HepG2 (cell line): ENCODE measurements around the gene LRR1. TPM values are rescaled to one million over a fixed set of nuclear protein-coding genes. Genes with fewer than 3 reads are reported as not detected.
A peak's percentile ranks its signal among the peaks of the same experiment; 100 is the strongest.

Experiments
- CBX2 ChIP-seq, 2 experiments: fragments of 200-600 bp in 1 of 2; sonication (generic); formaldehyde crosslinking in 1 of 2; IDR thresholded peaks; 2 replicates each; pipeline versions ENCODE4 v1.7.0 to v1.8.1; 2018 to 2022; ENCODE audit warnings: low read depth in 2 of 2, low read length in 1 of 2, mild to moderate bottlenecking in 1 of 2, missing genetic modification reagents in 1 of 2
- CHD4 ChIP-seq: fragments of 200-600 bp; sonication (generic); IDR thresholded peaks from 2 replicates; pipeline ENCODE4 v1.7.0; 2017; ENCODE audit warnings: mild to moderate bottlenecking, low read length, borderline replicate concordance
- GPN1 ChIP-seq: sonication (generic); formaldehyde crosslinking; IDR thresholded peaks from 2 replicates; pipeline ENCODE4 v1.5.1; 2020; ENCODE audit warnings: missing genetic modification reagents, borderline replicate concordance
- KDM1A ChIP-seq: IDR thresholded peaks from 2 replicates; pipeline ENCODE4 v1.6.1; 2016; ENCODE audit warnings: missing compliant biosample characterization
- MEF2D ChIP-seq: sonication (generic); formaldehyde crosslinking; IDR thresholded peaks from 2 replicates; pipeline ENCODE4 v1.5.1; 2020; ENCODE audit warnings: mild to moderate bottlenecking, missing genetic modification reagents
- MZF1 ChIP-seq: sonication (generic); formaldehyde crosslinking; IDR thresholded peaks from 2 replicates; pipeline ENCODE4 v1.8.1; 2023; ENCODE audit warnings: mild to moderate bottlenecking, missing genetic modification reagents, borderline replicate concordance
- PHF5A ChIP-seq: IDR thresholded peaks from one replicate; pipeline ENCODE4 v1.6.1; 2018; ENCODE audit warnings: low read depth, missing genetic modification reagents; ENCODE audit not compliant: unreplicated experiment
- PHF8 ChIP-seq: sonication (generic); formaldehyde crosslinking; IDR thresholded peaks from 2 replicates; pipeline ENCODE4 v1.5.0; 2020; ENCODE audit warnings: missing genetic modification reagents
- POLR2AphosphoS2 ChIP-seq: IDR thresholded peaks from 2 replicates; pipeline ENCODE4 v1.6.1; 2011; ENCODE audit warnings: low read depth, low read length, improper control_type of control experiment
- SIX1 ChIP-seq: sonication (generic); formaldehyde crosslinking; IDR thresholded peaks from 2 replicates; pipeline ENCODE4 v1.4.0; 2020; ENCODE audit warnings: missing genetic modification reagents, borderline replicate concordance
- SMARCC2 ChIP-seq: fragments of 450-650 bp; IDR thresholded peaks from 2 replicates; pipeline ENCODE4 v1.6.1; 2017; ENCODE audit warnings: antibody characterized with exemption, mild to moderate bottlenecking
- SYNCRIP ChIP-seq: fragments of 200-400 bp; formaldehyde crosslinking; IDR thresholded peaks from 2 replicates; pipeline ENCODE4 v1.6.1; 2018; ENCODE audit warnings: mild to moderate bottlenecking, low read depth, low read length; ENCODE audit not compliant: insufficient read depth
- ZKSCAN5 ChIP-seq: sonication (generic); formaldehyde crosslinking; IDR thresholded peaks from 2 replicates; pipeline ENCODE4 v1.5.1; 2020; ENCODE audit warnings: mild to moderate bottlenecking, missing genetic modification reagents
- ZNF224 ChIP-seq: sonication (generic); formaldehyde crosslinking; IDR thresholded peaks from 2 replicates; pipeline ENCODE4 v1.5.0; 2020; ENCODE audit warnings: mild to moderate bottlenecking, missing genetic modification reagents
- ZNF772 ChIP-seq: sonication (generic); formaldehyde crosslinking; IDR thresholded peaks from 2 replicates; pipeline ENCODE4 v1.5.0; 2020; ENCODE audit warnings: mild to moderate bottlenecking, missing genetic modification reagents
- polyA plus RNA-seq, 8 experiments: library from polyadenylated mRNA; depleted of rRNA in 3 of 8; stranded (reverse) in 7 of 8; unstranded in 1 of 8; fragments of >200 nt; fragmentation: Illumina TruSeq in 4 of 8; extraction: Trizol in 4 of 8; gene quantifications; 2 replicates each; pipeline versions ENCODE4 v1.2.1 to v1.2.3, GENCODE V29; 2011 to 2016; ENCODE audit warnings: low read depth in 4 of 8, missing spikeins in 1 of 8, mixed read lengths in 1 of 8; ENCODE audit not compliant: insufficient read depth in 1 of 8
- total RNA-seq, 5 experiments: library from RNA; depleted of rRNA; stranded (reverse); fragments of >200 nt; fragmentation: Illumina TruSeq; extraction: Trizol; gene quantifications; 2 replicates each; pipeline ENCODE4 v1.2.3, GENCODE V29; 2016; ENCODE audit warnings: low read depth in 1 of 5
- TF ChIP-seq, protein P1 (sequence below): IDR thresholded peaks from 2 replicates; pipeline ENCODE4 v1.6.1; 2016
- TF ChIP-seq, protein P2 (sequence below): sonication (generic); formaldehyde crosslinking; conservative IDR thresholded peaks from 2 replicates; pipeline ENCODE4 v1.4.0; 2020; ENCODE audit warnings: mild to moderate bottlenecking, missing genetic modification reagents, moderate library complexity
- TF ChIP-seq, protein P3 (sequence below): sonication (generic); formaldehyde crosslinking; IDR thresholded peaks from 2 replicates; pipeline ENCODE4 v1.4.0; 2020; ENCODE audit warnings: mild to moderate bottlenecking, missing genetic modification reagents
- TF ChIP-seq, protein P4 (sequence below): sonication (generic); formaldehyde crosslinking; IDR thresholded peaks from 2 replicates; pipeline ENCODE4 v1.5.0; 2020; ENCODE audit warnings: missing genetic modification reagents, mild to moderate bottlenecking, borderline replicate concordance
- TF ChIP-seq, protein P5 (sequence below): sonication (generic); formaldehyde crosslinking; IDR thresholded peaks from 2 replicates; pipeline ENCODE4 v1.4.0; 2020; ENCODE audit warnings: mild to moderate bottlenecking, low read depth, missing genetic modification reagents

Gene LRR1
- total and polyA plus RNA-seq, 2 of the 13 experiments (the other 11 are each of a cell fraction or from before 2014, with no cell fraction given), result 7.0 to 36.2 TPM

DNA sequence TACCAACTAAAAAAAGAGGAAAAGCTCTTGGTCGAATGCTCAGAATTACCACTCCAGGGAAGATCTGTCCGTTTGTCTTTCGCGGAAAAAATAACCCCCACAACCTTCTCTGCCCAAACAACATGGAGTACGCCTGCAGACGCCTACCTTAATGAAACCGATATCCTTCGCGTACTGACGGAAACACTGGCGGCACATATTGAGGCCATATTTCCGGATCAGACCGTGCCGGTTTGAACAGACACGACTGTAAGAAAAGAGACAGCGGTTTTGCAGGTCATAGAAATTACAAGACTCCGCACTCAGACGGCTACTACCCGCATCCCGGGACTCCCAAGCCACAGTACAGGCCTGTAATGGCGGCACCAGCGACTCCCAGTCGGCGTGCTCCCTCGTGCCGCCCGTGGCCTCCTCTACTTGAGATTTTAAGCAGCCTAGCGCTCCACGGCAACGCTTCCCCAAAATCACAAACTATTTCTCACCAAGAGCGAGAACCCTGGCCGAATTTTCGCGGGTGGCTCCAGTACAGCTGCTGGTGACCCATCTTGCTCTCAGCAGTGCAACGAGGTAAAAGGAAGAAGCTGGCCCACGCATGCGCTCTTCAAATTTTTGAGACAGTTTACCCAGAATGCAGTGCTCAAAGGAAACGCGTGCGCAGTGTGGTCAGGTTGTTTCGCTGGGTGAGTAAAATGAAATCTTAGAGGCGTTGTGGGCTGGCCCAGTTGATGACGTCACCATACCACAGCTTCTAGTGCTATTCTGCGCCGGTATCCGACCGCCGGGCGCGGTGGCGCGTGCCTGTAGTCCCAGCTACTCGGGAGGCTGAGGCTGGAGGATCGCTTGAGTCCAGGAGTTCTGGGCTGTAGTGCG is 12.7 kb upstream of the LRR1 start, which contains the start of gene RPS29 (continued):
- TF ChIP-seq, protein P1, sequence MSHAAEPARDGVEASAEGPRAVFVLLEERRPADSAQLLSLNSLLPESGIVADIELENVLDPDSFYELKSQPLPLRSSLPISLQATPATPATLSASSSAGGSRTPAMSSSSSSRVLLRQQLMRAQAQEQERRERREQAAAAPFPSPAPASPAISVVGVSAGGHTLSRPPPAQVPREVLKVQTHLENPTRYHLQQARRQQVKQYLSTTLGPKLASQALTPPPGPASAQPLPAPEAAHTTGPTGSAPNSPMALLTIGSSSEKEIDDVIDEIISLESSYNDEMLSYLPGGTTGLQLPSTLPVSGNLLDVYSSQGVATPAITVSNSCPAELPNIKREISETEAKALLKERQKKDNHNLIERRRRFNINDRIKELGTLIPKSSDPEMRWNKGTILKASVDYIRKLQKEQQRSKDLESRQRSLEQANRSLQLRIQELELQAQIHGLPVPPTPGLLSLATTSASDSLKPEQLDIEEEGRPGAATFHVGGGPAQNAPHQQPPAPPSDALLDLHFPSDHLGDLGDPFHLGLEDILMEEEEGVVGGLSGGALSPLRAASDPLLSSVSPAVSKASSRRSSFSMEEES (CRISPR knock-in tag), result peak; percentile 45; the same call in 1 of the 2 replicates
- peak; percentile 95 for TF ChIP-seq PHF8 (CRISPR knock-in tag)
- TF ChIP-seq, protein P2, sequence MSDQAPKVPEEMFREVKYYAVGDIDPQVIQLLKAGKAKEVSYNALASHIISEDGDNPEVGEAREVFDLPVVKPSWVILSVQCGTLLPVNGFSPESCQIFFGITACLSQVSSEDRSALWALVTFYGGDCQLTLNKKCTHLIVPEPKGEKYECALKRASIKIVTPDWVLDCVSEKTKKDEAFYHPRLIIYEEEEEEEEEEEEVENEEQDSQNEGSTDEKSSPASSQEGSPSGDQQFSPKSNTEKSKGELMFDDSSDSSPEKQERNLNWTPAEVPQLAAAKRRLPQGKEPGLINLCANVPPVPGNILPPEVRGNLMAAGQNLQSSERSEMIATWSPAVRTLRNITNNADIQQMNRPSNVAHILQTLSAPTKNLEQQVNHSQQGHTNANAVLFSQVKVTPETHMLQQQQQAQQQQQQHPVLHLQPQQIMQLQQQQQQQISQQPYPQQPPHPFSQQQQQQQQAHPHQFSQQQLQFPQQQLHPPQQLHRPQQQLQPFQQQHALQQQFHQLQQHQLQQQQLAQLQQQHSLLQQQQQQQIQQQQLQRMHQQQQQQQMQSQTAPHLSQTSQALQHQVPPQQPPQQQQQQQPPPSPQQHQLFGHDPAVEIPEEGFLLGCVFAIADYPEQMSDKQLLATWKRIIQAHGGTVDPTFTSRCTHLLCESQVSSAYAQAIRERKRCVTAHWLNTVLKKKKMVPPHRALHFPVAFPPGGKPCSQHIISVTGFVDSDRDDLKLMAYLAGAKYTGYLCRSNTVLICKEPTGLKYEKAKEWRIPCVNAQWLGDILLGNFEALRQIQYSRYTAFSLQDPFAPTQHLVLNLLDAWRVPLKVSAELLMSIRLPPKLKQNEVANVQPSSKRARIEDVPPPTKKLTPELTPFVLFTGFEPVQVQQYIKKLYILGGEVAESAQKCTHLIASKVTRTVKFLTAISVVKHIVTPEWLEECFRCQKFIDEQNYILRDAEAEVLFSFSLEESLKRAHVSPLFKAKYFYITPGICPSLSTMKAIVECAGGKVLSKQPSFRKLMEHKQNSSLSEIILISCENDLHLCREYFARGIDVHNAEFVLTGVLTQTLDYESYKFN, result peak; percentile 43; the same call in 1 of the 2 replicates
- TF ChIP-seq ZNF772 (CRISPR knock-in tag), result peak; percentile 83; the same call in 1 of the 2 replicates
- TF ChIP-seq POLR2AphosphoS2, result peak; percentile 93
- peak; percentile 95; the same call in 1 of the 2 replicates for TF ChIP-seq ZNF224 (CRISPR knock-in tag)
- peak; percentile 48; the same call in 1 of the 2 replicates for TF ChIP-seq MEF2D (CRISPR knock-in tag)
- no peak for TF ChIP-seq ZKSCAN5 (CRISPR knock-in tag)
- TF ChIP-seq SYNCRIP, result no peak
- TF ChIP-seq PHF5A (CRISPR knock-in tag), result peak; percentile 8
- TF ChIP-seq, protein P3, sequence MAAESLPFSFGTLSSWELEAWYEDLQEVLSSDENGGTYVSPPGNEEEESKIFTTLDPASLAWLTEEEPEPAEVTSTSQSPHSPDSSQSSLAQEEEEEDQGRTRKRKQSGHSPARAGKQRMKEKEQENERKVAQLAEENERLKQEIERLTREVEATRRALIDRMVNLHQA, result peak; percentile 27; the same call in 1 of the 2 replicates
- TF ChIP-seq, protein P4, sequence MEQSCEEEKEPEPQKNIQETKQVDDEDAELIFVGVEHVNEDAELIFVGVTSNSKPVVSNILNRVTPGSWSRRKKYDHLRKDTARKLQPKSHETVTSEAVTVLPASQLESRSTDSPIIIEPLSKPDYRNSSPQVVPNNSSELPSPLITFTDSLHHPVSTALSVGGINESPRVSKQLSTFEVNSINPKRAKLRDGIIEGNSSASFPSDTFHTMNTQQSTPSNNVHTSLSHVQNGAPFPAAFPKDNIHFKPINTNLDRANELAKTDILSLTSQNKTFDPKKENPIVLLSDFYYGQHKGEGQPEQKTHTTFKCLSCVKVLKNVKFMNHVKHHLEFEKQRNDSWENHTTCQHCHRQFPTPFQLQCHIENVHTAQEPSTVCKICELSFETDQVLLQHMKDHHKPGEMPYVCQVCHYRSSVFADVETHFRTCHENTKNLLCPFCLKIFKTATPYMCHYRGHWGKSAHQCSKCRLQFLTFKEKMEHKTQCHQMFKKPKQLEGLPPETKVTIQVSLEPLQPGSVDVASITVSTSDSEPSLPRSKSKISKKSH (CRISPR knock-in tag), result peak; percentile 17; the same call in 1 of the 2 replicates
- peak; percentile 56 for TF ChIP-seq KDM1A (CRISPR knock-in tag)
- TF ChIP-seq CHD4, result no peak; the same call in 1 of the 2 replicates
- no peak for TF ChIP-seq CBX2 (IDR thresholded peaks at IDR 0.05; ENCODE audit: low read depth, low read length)
- TF ChIP-seq CBX2 (CRISPR knock-in tag; IDR thresholded peaks at IDR 0.05; ENCODE audit: low read depth), result no peak
- TF ChIP-seq SIX1 (CRISPR knock-in tag), result peak; percentile 40; the same call in 1 of the 2 replicates
- no peak for TF ChIP-seq MZF1
- TF ChIP-seq SMARCC2, result no peak
- 0 out of 2 replicates have a peak, but pooled peaks have one; percentile 58 for TF ChIP-seq GPN1 (CRISPR knock-in tag)
- TF ChIP-seq, protein P5, sequence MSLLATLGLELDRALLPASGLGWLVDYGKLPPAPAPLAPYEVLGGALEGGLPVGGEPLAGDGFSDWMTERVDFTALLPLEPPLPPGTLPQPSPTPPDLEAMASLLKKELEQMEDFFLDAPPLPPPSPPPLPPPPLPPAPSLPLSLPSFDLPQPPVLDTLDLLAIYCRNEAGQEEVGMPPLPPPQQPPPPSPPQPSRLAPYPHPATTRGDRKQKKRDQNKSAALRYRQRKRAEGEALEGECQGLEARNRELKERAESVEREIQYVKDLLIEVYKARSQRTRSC (CRISPR knock-in tag), result no peak
